HG03066 (cell line): ENCODE results near the gene FAM171A1.
"Not testable (repeated sequence)": the region's sequence is repeated elsewhere in the genome, so short reads cannot be mapped to it uniquely, and the experiment has no call there.

Experiments
- ATAC-seq: cut with Tn5 transposase; IDR thresholded peaks from one replicate; pipeline ENCODE4 v1.9.1; 2021; ENCODE audit warnings: low read depth; ENCODE audit not compliant: unreplicated experiment

Gene FAM171A1

GRCh38 chr10:15321431-15322341 lies 49.4 kb downstream of the FAM171A1 start:
- no peak for ATAC-seq

- no peak for ATAC-seq
These were observed 50.4 kb downstream of the FAM171A1 start for GRCh38 chr10:15320522-15321203.

- ATAC-seq, result no peak
These were observed 51.0 kb downstream of the FAM171A1 start for GRCh38 chr10:15320118-15320517.

- ATAC-seq, result no peak
These were observed 54.1 kb downstream of the FAM171A1 start for GRCh38 chr10:15316871-15317464.

GRCh38 chr10:15316145-15316544 lies 54.9 kb downstream of the FAM171A1 start:
- no peak for ATAC-seq

GRCh38 chr10:15315286-15315685 lies 55.8 kb downstream of the FAM171A1 start:
- ATAC-seq, result no peak

- no peak for ATAC-seq
These were observed 56.5 kb downstream of the FAM171A1 start for GRCh38 chr10:15314482-15315045.

- ATAC-seq, result no peak
These were observed 57.2 kb downstream of the FAM171A1 start for GRCh38 chr10:15313843-15314242.

GRCh38 chr10:15313047-15313446 lies 58.0 kb downstream of the FAM171A1 start:
- ATAC-seq, result no peak

GRCh38 chr10:15311569-15312280 lies 59.4 kb downstream of the FAM171A1 start:
- ATAC-seq, result no peak

- ATAC-seq, result no peak
These were observed 60.1 kb downstream of the FAM171A1 start for GRCh38 chr10:15310776-15311568.

GRCh38 chr10:15309221-15309620 lies 61.9 kb downstream of the FAM171A1 start:
- ATAC-seq, result no peak

- ATAC-seq, result no peak
These were observed 64.3 kb downstream of the FAM171A1 start for GRCh38 chr10:15306735-15307280.

GRCh38 chr10:15305634-15306033 lies 65.5 kb downstream of the FAM171A1 start:
- no peak for ATAC-seq

GRCh38 chr10:15305161-15305560 lies 65.9 kb downstream of the FAM171A1 start:
- no peak for ATAC-seq

GRCh38 chr10:15302188-15302956 lies 68.7 kb downstream of the FAM171A1 start:
- ATAC-seq, result not testable (repeated sequence)

- ATAC-seq, result no peak
These were observed 70.4 kb downstream of the FAM171A1 start for GRCh38 chr10:15300697-15301096.

GRCh38 chr10:15300145-15300544 lies 70.9 kb downstream of the FAM171A1 start:
- no peak for ATAC-seq

GRCh38 chr10:15296701-15297100 lies 74.4 kb downstream of the FAM171A1 start:
- no peak for ATAC-seq
